Muscle of arm (tissue), 12 donors: Measurements from ENCODE around the gene HSD17B14. TPM values are rescaled to one million over a fixed set of nuclear protein-coding genes. Genes with fewer than 3 reads are reported as not detected.
"Not testable (repeated sequence)": the region's sequence is repeated elsewhere in the genome, so short reads cannot be mapped to it uniquely, and the experiment has no call there.

Source experiments
- DNase-seq: peaks from one replicate; pipeline ENCODE4 v3.0.0-alpha.2; 2013
- polyA plus RNA-seq, 12 donors: library from polyadenylated mRNA; unstranded; fragments of 120-200 nt; gene quantifications; one replicate each; pipeline ENCODE4 v1.2.1, GENCODE V29; 2013; ENCODE audit not compliant: insufficient read length in 12 of 12

Gene HSD17B14
- polyA plus RNA-seq, 12 donors: 2.5 to 4.8 (median 3.1) TPM; not detected in 2

DNA sequence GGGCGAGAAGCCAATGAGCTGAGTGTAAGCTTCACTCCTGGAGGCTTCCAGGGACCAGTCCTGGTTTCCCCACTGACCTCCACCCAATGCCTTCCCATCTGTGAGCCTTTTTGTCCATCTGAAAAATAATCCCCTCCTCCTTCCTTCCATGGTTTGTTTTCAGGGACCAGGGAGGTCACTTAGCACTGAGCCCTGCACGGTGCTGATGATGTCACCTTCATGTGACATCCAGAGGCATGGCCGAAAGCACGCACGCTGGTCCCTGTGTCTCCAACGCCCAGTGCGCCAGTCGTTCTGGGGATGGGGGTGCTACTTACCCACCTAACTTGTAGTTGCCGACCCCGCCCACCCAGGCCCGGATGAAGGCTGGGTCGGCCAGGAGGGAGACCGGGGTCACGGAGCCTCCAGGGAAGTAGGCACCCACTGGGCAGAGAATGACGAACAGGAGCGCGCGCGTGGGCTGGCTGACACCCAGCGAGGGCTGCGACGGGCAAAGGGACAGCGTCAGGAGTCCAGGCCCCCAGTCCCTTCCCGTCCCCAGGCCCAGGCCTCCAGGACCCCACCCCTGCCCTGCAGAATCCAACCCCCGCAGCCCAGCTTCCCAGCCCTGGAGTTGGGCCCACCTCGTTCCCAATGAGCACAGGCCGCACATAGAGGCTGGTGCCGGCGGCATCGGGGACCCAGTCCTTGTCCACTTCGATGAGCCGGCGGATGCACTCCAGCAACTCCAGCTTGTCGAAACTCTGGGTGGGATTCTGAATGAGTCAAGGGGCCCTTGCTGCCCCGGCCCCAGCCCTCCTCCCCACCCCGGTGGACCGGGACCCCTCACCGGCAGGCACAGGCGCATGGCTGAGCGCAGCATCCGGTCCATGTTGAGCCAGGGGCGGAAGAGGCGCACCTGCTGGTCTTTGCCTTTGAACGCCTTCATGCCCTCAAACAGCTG lies 36.7 kb downstream of the HSD17B14 start:
- DNase-seq: no peak

DNA sequence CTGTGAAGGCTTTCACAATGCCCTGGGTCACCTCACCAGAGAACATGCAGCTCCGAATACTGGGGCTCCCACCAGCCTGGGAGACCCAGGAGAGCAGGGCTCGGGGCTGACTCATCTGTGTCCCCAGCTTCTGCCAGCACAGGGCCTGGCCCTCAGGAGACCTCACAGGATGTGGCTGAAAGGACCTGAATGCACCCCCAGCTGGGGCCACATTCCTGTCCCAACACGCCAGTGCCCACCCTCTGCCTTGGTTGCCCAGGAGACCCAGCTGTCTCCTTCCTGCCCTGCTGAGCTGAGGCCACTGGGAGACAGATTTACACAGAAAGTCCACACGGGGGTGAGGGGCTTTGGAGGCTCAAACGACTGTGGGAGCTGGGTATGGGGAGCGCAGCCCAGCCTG lies 37.4 kb downstream of the HSD17B14 start:
- DNase-seq: no peak

DNA sequence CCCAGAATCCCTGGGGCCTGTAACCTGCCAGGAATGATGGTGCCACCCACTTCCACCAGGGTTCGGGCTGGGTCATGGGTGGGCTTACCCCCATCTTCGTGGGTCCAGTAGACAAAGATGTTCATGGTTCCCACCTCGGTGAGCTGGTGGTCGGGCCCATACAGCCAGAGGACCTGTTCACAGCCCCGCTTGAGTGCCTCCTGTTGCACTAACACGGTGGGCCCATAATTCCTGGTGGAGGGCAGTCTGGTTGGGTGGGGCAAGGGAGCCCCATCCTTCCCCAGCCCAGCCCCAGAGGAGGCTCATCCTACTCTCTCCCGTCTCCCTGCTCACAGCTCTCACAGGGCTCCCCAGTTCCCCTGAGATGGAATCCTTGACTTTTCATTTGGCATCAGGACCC lies 39.2 kb downstream of the HSD17B14 start:
- no peak for DNase-seq

DNA sequence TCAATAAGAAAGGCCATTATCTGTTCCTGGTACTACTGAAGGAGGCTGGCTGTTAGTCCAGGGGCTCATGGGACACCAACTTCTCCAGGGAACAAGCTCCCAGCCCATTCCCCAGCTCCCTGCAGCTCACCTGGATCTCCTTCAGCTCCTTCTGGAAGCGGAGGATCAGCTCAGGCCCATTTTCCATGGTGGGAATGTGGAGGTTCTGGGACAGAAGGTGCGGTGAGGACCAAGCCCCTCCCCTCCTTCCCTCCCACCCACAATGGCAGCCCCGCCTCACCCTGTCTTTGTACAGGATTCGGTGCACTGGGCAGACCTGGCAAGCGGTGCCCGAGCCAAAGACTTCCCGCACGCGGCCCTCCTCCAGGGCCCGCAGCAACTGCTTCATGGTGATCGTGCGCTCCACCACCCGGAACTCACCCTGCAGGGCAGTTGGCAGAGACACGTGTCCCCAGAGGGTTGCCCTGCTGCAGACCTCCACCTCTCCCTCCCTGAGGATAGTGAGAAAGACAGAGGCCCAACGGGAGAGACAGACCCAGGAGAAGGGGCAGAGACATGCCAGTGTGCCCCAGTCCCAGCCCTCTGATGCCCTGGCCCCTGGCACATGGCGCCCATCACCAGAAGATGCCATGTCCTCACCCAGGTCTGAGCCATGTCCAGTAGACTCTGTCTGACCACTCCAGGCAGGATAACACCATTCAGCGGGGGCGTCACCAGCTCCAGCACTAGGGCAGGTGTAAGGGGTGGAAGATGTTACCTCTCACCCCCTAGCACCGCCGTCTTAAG lies 39.8 kb downstream of the HSD17B14 start:
- DNase-seq: no peak

DNA sequence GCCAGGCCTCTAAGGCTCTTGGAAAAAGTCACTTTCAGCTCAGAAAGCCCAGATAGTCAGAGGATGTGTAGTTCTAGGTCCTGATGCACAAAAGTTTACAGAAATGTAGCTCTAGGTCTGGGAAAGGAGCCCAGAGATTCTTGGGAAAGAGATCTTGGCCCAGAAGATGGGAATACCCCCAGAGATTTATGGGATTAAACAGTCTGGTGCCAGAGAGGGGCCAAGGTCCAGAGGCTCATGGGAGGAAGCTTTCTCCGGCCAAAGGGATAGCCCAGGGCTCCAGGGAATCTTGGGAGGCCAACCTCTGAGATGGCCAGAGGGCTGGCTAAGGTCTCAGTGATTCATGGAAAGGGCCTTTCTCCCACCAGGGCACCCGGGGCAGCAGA lies 40.6 kb downstream of the HSD17B14 start:
- no peak for DNase-seq

GRCh38 chr19:48795055-48795684 lies 41.1 kb downstream of the HSD17B14 start:
- DNase-seq: peak; percentile 97

GRCh38 chr19:48794291-48794690 lies 42.0 kb downstream of the HSD17B14 start:
- DNase-seq: no peak

DNA sequence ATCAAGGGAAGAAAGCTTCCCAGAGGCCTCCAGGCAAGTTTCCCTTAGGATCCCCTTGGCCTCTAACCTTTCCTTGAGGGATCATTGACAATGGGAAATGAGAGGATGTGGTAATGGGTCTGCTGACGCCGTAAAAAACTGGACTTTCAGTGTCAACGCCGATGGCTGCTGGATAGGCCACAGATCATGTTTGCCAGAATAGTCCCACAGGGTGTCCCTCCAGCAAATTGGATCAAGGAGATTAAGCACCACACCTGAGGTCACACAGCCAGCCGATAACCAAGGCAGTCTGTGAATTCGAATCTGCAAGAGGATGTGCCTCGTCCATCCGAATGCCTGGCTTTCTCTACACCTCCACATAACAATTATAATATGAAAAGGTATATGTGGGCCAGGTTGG lies 43.0 kb downstream of the HSD17B14 start:
- DNase-seq: no peak

DNA sequence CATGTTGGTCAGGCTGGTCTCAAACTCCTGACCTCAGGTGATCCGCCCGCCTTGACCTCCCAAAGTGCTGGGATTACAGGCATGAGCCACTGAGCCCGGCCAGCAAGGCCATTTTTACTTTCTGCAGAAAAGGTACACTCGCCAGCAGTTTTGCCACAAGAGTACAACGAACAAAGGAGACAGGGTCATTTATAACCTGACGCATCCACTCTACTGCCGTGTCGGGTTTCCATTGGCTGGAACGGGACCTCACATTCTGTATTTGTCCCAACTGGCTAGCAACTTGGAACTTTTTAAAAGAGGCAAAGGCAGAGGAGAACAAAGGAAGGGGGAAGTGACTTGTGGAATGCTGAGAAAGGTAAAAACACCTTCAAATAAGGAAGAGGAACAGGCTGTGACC lies 49.0 kb downstream of the HSD17B14 start:
- not testable (repeated sequence) for DNase-seq

DNA sequence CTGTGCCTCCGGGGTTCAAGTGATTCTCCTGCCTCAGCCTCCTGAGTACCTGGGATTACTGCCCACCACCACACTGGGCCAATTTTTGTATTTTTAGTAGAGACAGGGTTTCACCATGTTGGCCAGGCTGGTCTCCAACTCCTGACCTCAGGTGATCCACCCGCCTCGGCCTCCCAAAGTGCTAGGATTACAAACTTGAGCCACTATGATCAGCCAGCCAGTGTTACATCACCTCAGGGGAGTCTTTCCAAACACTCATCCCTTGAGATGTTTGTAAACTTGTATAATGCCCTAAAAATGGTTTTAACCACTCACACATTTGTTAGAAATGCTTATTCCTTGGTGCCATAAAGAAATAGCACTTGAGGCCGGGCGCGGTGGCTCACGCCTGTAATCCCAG lies 49.9 kb downstream of the HSD17B14 start:
- not testable (repeated sequence) for DNase-seq

GRCh38 chr19:48784527-48784926 lies 51.8 kb downstream of the HSD17B14 start:
- DNase-seq: no peak

GRCh38 chr19:48780631-48781391 lies 55.5 kb downstream of the HSD17B14 start:
- DNase-seq: no peak

GRCh38 chr19:48779636-48780035 lies 56.7 kb downstream of the HSD17B14 start:
- no peak for DNase-seq

DNA sequence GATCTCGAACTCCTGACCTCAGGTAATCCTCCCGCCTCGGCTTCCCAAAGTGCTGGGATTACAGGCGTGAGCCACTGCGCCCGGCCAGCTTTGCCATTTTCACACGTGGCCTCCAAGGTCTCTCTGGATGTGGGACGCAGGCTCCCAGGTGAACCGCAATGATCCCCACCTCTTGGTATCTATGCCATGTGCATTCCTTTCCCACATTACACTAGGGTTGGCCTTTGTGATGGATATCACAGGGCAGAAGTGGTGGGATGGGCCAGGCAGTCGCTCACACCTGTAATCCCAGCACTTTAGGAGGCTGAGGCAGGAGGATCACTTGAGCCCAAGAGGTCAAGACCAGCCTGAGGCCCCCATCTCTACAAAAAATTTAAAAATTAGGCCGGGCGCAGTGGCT lies 58.6 kb downstream of the HSD17B14 start:
- no peak for DNase-seq

DNA sequence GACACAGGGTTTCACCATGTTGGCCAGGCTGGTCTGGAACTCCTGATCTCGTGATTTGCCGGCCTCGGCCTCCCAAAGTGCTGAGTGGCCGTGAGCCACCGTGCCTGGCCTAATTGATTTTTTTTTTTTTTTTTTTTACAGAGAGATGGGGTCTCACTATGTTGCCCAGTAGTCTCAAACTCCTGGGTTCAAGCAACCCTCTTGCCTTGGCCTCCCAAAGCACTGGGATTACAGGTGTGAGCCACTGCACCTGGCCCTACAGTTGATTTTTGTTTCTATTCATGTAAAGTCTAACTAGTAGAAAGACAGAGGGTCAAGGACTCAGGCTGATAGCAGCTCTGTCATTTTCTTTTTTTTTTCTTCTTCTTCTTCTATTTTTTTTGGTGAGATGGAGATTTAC lies 59.2 kb downstream of the HSD17B14 start:
- no peak for DNase-seq

- no peak for DNase-seq
Observed at GRCh38 chr19:48772503-48772953, 63.8 kb downstream of the HSD17B14 start.

GRCh38 chr19:48770734-48771472 lies 65.4 kb downstream of the HSD17B14 start:
- DNase-seq: no peak

- no peak for DNase-seq
Observed at GRCh38 chr19:48770266-48770665, 66.0 kb downstream of the HSD17B14 start.

DNA sequence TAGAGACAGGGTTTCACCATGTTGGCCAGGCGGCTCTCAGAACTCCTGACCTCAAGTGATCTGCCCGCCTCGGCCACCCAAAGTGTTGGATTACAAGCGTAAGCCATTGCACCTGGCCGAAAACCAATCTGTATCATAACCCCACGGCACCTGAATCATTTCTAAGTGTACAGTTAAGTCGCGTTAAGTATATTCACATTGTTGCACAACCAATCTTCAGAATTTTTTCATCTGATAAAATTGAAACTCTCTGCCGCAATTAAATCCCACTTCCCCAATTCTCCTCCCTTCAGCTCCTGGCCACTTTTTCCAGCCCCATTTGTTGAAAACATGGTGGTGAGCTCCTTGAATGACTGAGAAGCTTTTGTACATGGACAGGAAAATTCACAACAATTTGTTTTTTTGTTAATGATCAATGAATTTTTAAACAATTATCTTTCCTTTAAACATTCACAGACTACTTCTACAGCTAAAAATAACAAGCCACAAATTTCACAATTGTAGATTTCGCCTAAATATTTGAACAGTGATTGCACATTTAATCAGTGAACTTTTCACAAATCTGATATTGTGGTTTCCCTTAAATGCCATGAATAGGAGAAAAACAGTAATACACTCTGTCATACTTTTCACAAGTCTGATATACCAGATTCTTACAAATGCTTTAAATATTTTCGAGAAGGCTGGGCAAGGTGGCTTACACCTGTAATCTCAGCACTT lies 67.1 kb downstream of the HSD17B14 start:
- no peak for DNase-seq

GRCh38 chr19:48768171-48768753 lies 68.0 kb downstream of the HSD17B14 start:
- not testable (repeated sequence) for DNase-seq
